H9 (cell line): Measurements from ENCODE around the gene MEIS3. TPM values are rescaled to one million over a fixed set of nuclear protein-coding genes. Genes with fewer than 3 reads are reported as not detected.

Experiments used
- DNase-seq: peaks from one replicate; pipeline ENCODE4 v3.0.0-alpha.2; 2017
- H2AFZ ChIP-seq: one replicate; pipeline ENCODE4 v1.6.1; 2013; ENCODE audit warnings: mild to moderate bottlenecking, low read length, control low read depth, moderate library complexity
- H2AK5ac ChIP-seq: 2 replicates; pipeline ENCODE4 v1.6.1; 2013; ENCODE audit warnings: low read length, control low read depth, mixed read lengths; ENCODE audit not compliant: insufficient read length
- H2BK120ac ChIP-seq: one replicate; pipeline ENCODE4 v1.6.1; 2013; ENCODE audit warnings: low read depth, mild to moderate bottlenecking, low read length, control low read depth, inconsistent platforms; ENCODE audit not compliant: poor library complexity, severe bottlenecking
- H2BK12ac ChIP-seq: 2 replicates; pipeline ENCODE4 v1.6.1; 2013; ENCODE audit warnings: low read length, control low read depth, mixed read lengths, low read depth; ENCODE audit not compliant: insufficient read length
- H2BK15ac ChIP-seq: 2 replicates; pipeline ENCODE4 v1.6.1; 2013; ENCODE audit warnings: low read depth, low read length, control low read depth
- H2BK20ac ChIP-seq: one replicate; pipeline ENCODE4 v1.6.1; 2013; ENCODE audit warnings: low read depth, mild to moderate bottlenecking, low read length, control low read depth, inconsistent platforms; ENCODE audit not compliant: poor library complexity, severe bottlenecking
- H2BK5ac ChIP-seq: 2 replicates; pipeline ENCODE4 v1.6.1; 2013; ENCODE audit warnings: low read length, control low read depth, mixed read lengths; ENCODE audit not compliant: insufficient read length
- H3K14ac ChIP-seq: 2 replicates; pipeline ENCODE4 v1.6.1; 2013; ENCODE audit warnings: low read length, control low read depth; ENCODE audit not compliant: insufficient read depth
- H3K18ac ChIP-seq: 2 replicates; pipeline ENCODE4 v1.6.1; 2013; ENCODE audit warnings: low read depth, mild to moderate bottlenecking, mixed read lengths, low read length, control low read depth; ENCODE audit not compliant: insufficient read length
- H3K23ac ChIP-seq: 2 replicates; pipeline ENCODE4 v1.6.1; 2013; ENCODE audit warnings: low read length, control low read depth, mixed read lengths, low read depth; ENCODE audit not compliant: insufficient read length
- H3K23me2 ChIP-seq: 2 replicates; pipeline ENCODE4 v1.6.1; 2013; ENCODE audit warnings: low read depth, mild to moderate bottlenecking, mixed read lengths, low read length, control low read depth; ENCODE audit not compliant: insufficient read length, poor library complexity, severe bottlenecking
- H3K27ac ChIP-seq: 2 replicates; pipeline ENCODE4 v1.5.1; 2013; ENCODE audit warnings: low read length, control low read depth, mixed read lengths, low read depth; ENCODE audit not compliant: insufficient read length
- H3K27me3 ChIP-seq: 2 replicates; pipeline ENCODE4 v1.6.1; 2013; ENCODE audit warnings: low read length, control low read depth, inconsistent platforms; ENCODE audit not compliant: insufficient read depth
- H3K4ac ChIP-seq: 2 replicates; pipeline ENCODE4 v1.6.1; 2013; ENCODE audit warnings: low read depth, mild to moderate bottlenecking, control low read depth, inconsistent platforms, low read length, moderate library complexity
- H3K4me1 ChIP-seq: 2 replicates; pipeline ENCODE4 v1.6.1; 2013; ENCODE audit warnings: low read length, control low read depth, inconsistent platforms; ENCODE audit not compliant: insufficient read depth
- H3K4me2 ChIP-seq: 2 replicates; pipeline ENCODE4 v1.6.1; 2013; ENCODE audit warnings: low read length, control low read depth, mixed read lengths; ENCODE audit not compliant: insufficient read length, insufficient read depth
- H3K56ac ChIP-seq: 2 replicates; pipeline ENCODE4 v1.6.1; 2013; ENCODE audit warnings: low read depth, mild to moderate bottlenecking, mixed read lengths, low read length, control low read depth; ENCODE audit not compliant: insufficient read length
- H3K79me1 ChIP-seq: 2 replicates; pipeline ENCODE4 v1.6.1; 2013; ENCODE audit warnings: low read depth, mild to moderate bottlenecking, moderate library complexity, low read length, control low read depth, inconsistent platforms; ENCODE audit not compliant: insufficient read depth, poor library complexity, severe bottlenecking
- H3K79me2 ChIP-seq: 2 replicates; pipeline ENCODE4 v1.6.1; 2013; ENCODE audit warnings: low read length, control low read depth, inconsistent platforms; ENCODE audit not compliant: insufficient read depth
- H3K9ac ChIP-seq: 2 replicates; pipeline ENCODE4 v1.6.1; 2013; ENCODE audit warnings: low read length, control low read depth, mixed read lengths; ENCODE audit not compliant: insufficient read length; ENCODE audit errors: extremely low read depth
- H3K9me3 ChIP-seq: one replicate; pipeline ENCODE4 v1.6.1; 2013; ENCODE audit warnings: low read depth, low read length, inconsistent platforms; ENCODE audit not compliant: control insufficient read depth
- H3T11ph ChIP-seq: one replicate; pipeline ENCODE4 v1.6.1; 2013; ENCODE audit warnings: mild to moderate bottlenecking, low read length, control low read depth, inconsistent platforms
- H4K20me1 ChIP-seq: one replicate; pipeline ENCODE4 v1.6.1; 2013; ENCODE audit not compliant: control insufficient read depth, insufficient read length, insufficient read depth
- H4K5ac ChIP-seq: 2 replicates; pipeline ENCODE4 v1.6.1; 2013; ENCODE audit warnings: low read depth, mild to moderate bottlenecking, mixed read lengths, low read length, control low read depth; ENCODE audit not compliant: insufficient read length
- H4K8ac ChIP-seq: replicated peaks from 2 replicates; pipeline ENCODE4 v1.6.1; 2013; ENCODE audit warnings: low read length, control low read depth, mixed read lengths, low read depth; ENCODE audit not compliant: insufficient read length
- H4K91ac ChIP-seq: 2 replicates; pipeline ENCODE4 v1.6.1; 2013; ENCODE audit warnings: low read depth, mild to moderate bottlenecking, moderate library complexity, mixed read lengths, low read length, control low read depth; ENCODE audit not compliant: insufficient read length
- H3K27ac Mint-ChIP-seq, 3 experiments: 2 replicates in 2 of 3; 3 replicates in 1 of 3; pipeline ENCODE4 v1.8.0; 2020 to 2021; ENCODE audit warnings: mixed read lengths in 3 of 3, mild to moderate bottlenecking in 1 of 3, moderate library complexity in 1 of 3
- H3K27me3 Mint-ChIP-seq: 2 replicates; pipeline ENCODE4 v1.8.0; 2021; ENCODE audit warnings: low read depth, mild to moderate bottlenecking, moderate library complexity, mixed read lengths
- H3K36me3 Mint-ChIP-seq, 3 experiments: 2 replicates in 2 of 3; 3 replicates in 1 of 3; pipeline ENCODE4 v1.8.0; 2020 to 2021; ENCODE audit warnings: low read depth in 3 of 3, mixed read lengths in 3 of 3; ENCODE audit not compliant: insufficient read depth in 1 of 3
- H3K4me1 Mint-ChIP-seq, 2 experiments: 2 replicates each; pipeline ENCODE4 v1.8.0; 2020; ENCODE audit warnings: mixed read lengths in 2 of 2
- H3K4me3 Mint-ChIP-seq, 2 experiments: 2 replicates in 1 of 2; 3 replicates in 1 of 2; pipeline ENCODE4 v1.8.0; 2020 to 2021; ENCODE audit warnings: mild to moderate bottlenecking in 2 of 2, mixed read lengths in 2 of 2, moderate library complexity in 1 of 2
- H3K9me3 Mint-ChIP-seq, 2 experiments: 2 replicates in 1 of 2; 3 replicates in 1 of 2; pipeline ENCODE4 v1.8.0; 2020; ENCODE audit warnings: mild to moderate bottlenecking in 2 of 2, mixed read lengths in 2 of 2, moderate library complexity in 1 of 2
- WGBS: extraction: QIAGEN DNeasy Blood & Tissue Kit; methylation state at CpG from one replicate; pipeline ENCODE4 v1.1.7; 2013; ENCODE audit warnings: missing lambda C conversion rate, low lambda C conversion rate, mixed read lengths; ENCODE audit not compliant: insufficient read length; ENCODE audit errors: extremely low coverage; 5-methylcytosine and 5-hydroxymethylcytosine counted together
- total RNA-seq: library from RNA; stranded (reverse); gene quantifications from 2 replicates; pipeline ENCODE4 v1.2.1, GENCODE V29; 2021
- TF ChIP-seq, protein P1 (sequence below): fragments of 200-600 bp; sonication (generic); conservative IDR thresholded peaks from 3 replicates; pipeline ENCODE4 v1.8.0; 2021; ENCODE audit warnings: antibody characterized with exemption, mild to moderate bottlenecking

Gene MEIS3
- total RNA-seq, 1 experiment from 2014 or later, result 44.0 TPM

DNA sequence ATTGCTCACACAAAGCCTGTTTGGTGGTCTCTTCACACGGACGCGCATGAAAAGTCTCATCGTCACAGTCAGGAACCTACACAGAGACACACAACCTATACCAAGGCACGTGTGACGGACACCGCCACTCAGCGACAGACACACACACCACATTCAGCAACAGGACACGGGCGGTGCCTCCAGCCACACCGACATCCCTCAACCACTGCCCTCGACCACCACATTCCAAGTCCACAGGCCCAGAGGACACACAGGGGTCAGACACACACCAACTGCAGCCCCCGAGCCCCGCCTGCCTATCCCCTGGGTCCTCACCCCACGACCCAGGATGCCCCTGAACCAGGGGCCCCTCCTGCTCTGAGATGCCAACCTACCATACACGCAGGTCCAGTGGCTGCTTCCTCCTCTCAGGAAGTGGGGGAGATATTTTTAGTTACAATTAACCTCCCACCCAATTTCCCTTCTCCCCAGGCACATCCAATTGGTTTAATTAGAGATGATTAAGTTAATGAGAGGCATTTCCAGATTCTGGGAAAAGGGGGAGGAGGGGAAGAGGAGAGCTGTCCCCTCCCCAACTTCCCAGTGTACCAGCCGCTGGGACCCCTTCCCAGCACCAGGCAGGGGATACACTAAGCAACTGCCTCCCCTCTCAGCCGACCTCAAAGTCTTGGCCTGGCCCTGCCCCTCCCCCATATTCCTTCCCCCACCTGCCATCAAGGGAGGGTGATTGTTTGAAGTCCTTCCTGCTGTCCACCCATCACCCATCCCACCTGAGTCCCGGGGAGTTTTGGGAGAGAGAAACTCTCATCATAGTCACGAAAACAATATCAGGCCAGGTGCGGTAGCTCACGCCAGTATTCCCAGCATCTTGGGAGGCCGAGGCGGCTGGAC lies 20.4 kb downstream of the MEIS3 start:
- Mint-ChIP-seq H3K4me3 (peak overlapping the region in 1 of 2 experiments; percentile 52; a peak in 2 of 5 replicates), H3K27me3 (no peaks in the 10 kb centered on the region), H3K36me3 (peaks cover 0 to 5% (median 3%) of the 10 kb centered on the region in 3 experiments; a peak in 4 of 7 replicates), H3K4me1 (peaks cover 31 to 34% of the 10 kb centered on the region in 2 experiments), H3K9me3 (peaks cover 4% of the 10 kb centered on the region in 2 experiments), H3K27ac (peak overlapping the region; percentile 59 to 91 (median 84))
- no peak overlapping the region for H3K56ac ChIP-seq
- peak overlapping the region; percentile 10 for H4K5ac ChIP-seq
- no peak overlapping the region for H4K91ac ChIP-seq
- no peak overlapping the region for H2BK5ac ChIP-seq
- H2BK12ac ChIP-seq, result peak overlapping the region; percentile 9
- H4K20me1 ChIP-seq, result no peaks in the 10 kb centered on the region
- no peaks in the 10 kb centered on the region for H3K27me3 ChIP-seq
- no peak overlapping the region for H2BK15ac ChIP-seq
- DNase-seq, result no peak
- peaks cover 2% of the 10 kb centered on the region; the same call in 1 of the 2 replicates for H3K4me1 ChIP-seq
- H3K23me2 ChIP-seq, result no peaks in the 10 kb centered on the region
- H3K9ac ChIP-seq, result no peak overlapping the region
- TF ChIP-seq, protein P1, sequence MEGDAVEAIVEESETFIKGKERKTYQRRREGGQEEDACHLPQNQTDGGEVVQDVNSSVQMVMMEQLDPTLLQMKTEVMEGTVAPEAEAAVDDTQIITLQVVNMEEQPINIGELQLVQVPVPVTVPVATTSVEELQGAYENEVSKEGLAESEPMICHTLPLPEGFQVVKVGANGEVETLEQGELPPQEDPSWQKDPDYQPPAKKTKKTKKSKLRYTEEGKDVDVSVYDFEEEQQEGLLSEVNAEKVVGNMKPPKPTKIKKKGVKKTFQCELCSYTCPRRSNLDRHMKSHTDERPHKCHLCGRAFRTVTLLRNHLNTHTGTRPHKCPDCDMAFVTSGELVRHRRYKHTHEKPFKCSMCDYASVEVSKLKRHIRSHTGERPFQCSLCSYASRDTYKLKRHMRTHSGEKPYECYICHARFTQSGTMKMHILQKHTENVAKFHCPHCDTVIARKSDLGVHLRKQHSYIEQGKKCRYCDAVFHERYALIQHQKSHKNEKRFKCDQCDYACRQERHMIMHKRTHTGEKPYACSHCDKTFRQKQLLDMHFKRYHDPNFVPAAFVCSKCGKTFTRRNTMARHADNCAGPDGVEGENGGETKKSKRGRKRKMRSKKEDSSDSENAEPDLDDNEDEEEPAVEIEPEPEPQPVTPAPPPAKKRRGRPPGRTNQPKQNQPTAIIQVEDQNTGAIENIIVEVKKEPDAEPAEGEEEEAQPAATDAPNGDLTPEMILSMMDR, result no peak
- no peak overlapping the region for H2BK20ac ChIP-seq
- peak overlapping the region; percentile 29 for H3K18ac ChIP-seq
- no peaks in the 10 kb centered on the region for H3K9me3 ChIP-seq
- no peaks in the 10 kb centered on the region for H3K79me1 ChIP-seq
- H2AFZ ChIP-seq, result no peak overlapping the region
- no peak overlapping the region for H3K23ac ChIP-seq
- no peak overlapping the region for H3K4ac ChIP-seq
- H4K8ac ChIP-seq, result no peak overlapping the region
- H3T11ph ChIP-seq, result no peak overlapping the region
- no peak overlapping the region for H2BK120ac ChIP-seq
- H3K27ac ChIP-seq, result peak overlapping the region; percentile 7
- no peak overlapping the region for H2AK5ac ChIP-seq
- no peak overlapping the region for H3K14ac ChIP-seq
- H3K4me2 ChIP-seq, result peak overlapping the region; percentile 5
- H3K79me2 ChIP-seq, result no peaks in the 10 kb centered on the region
- WGBS, result no CpG with 5 or more reads among the region's 24 CpGs
